GM23338 (cell line): ENCODE measurements around the gene IMPACT. TPM values are rescaled to one million over a fixed set of nuclear protein-coding genes. Genes with fewer than 3 reads are reported as not detected.

Source experiments
- ATAC-seq: fragments of 200-7000 bp; cut with Tn5 transposase; 3 replicates; pipeline ENCODE4 v1.9.1; 2020
- DNase-seq: peaks from one replicate; pipeline ENCODE4 v3.0.0-alpha.2; 2015; ENCODE audit warnings: low spot score
- H2AFZ ChIP-seq: fragments of 200-600 bp; sonication (generic); 2 replicates; pipeline ENCODE4 v1.8.0; 2016; ENCODE audit warnings: antibody characterized with exemption, mild to moderate bottlenecking, moderate library complexity
- H3F3A ChIP-seq: fragments of 200-600 bp; sonication (generic); replicated peaks from 2 replicates; pipeline ENCODE4 v1.8.0; 2017; ENCODE audit warnings: antibody characterized with exemption, mixed run types, low read depth
- H3K27ac ChIP-seq: fragments of 200-600 bp; sonication (generic); 2 replicates; pipeline ENCODE4 v1.6.1; 2016; ENCODE audit warnings: low read depth
- H3K27me3 ChIP-seq: fragments of 200-600 bp; sonication (generic); 2 replicates; pipeline ENCODE4 v1.8.0; 2016; ENCODE audit warnings: mild to moderate bottlenecking, mixed run types, moderate library complexity; ENCODE audit not compliant: insufficient read depth
- H3K36me3 ChIP-seq: fragments of 200-600 bp; sonication (generic); 2 replicates; pipeline ENCODE4 v1.8.0; 2016; ENCODE audit warnings: mild to moderate bottlenecking; ENCODE audit not compliant: insufficient read depth
- H3K4me1 ChIP-seq: fragments of 200-600 bp; sonication (generic); 2 replicates; pipeline ENCODE4 v1.8.0; 2016; ENCODE audit warnings: mild to moderate bottlenecking, moderate library complexity; ENCODE audit not compliant: insufficient read depth
- H3K4me2 ChIP-seq: fragments of 200-600 bp; sonication (generic); 2 replicates; pipeline ENCODE4 v1.7.1; 2017; ENCODE audit warnings: mixed run types
- H3K4me3 ChIP-seq: fragments of 200-600 bp; sonication (generic); 2 replicates; pipeline ENCODE4 v1.6.1; 2016; ENCODE audit warnings: mixed run types
- H3K79me2 ChIP-seq: fragments of 200-600 bp; sonication (generic); replicated peaks from 2 replicates; pipeline ENCODE4 v1.8.0; 2017; ENCODE audit warnings: mild to moderate bottlenecking; ENCODE audit not compliant: insufficient read depth
- H3K9me2 ChIP-seq: fragments of 200-600 bp; sonication (generic); 2 replicates; pipeline ENCODE4 v1.8.0; 2017; ENCODE audit not compliant: insufficient read depth
- H4K20me1 ChIP-seq: fragments of 200-600 bp; sonication (generic); replicated peaks from 2 replicates; pipeline ENCODE4 v1.8.0; 2017; ENCODE audit warnings: mild to moderate bottlenecking; ENCODE audit not compliant: insufficient read depth
- H3K27ac Mint-ChIP-seq: 2 replicates; pipeline ENCODE4 v1.8.0; 2020; ENCODE audit warnings: inconsistent platforms, mild to moderate bottlenecking, moderate library complexity, mixed read lengths
- H3K27me3 Mint-ChIP-seq: 3 replicates; pipeline ENCODE4 v1.8.0; 2022; ENCODE audit warnings: low read depth, mild to moderate bottlenecking, moderate library complexity, mixed read lengths, inconsistent platforms; ENCODE audit not compliant: insufficient read depth, poor library complexity
- H3K36me3 Mint-ChIP-seq: 3 replicates; pipeline ENCODE4 v1.8.0; 2021; ENCODE audit warnings: low read depth, mild to moderate bottlenecking, inconsistent platforms, moderate library complexity, mixed read lengths
- H3K4me1 Mint-ChIP-seq: 3 replicates; pipeline ENCODE4 v1.8.0; 2020; ENCODE audit warnings: mild to moderate bottlenecking, inconsistent platforms, mixed read lengths
- H3K4me3 Mint-ChIP-seq: 3 replicates; pipeline ENCODE4 v1.8.0; 2021; ENCODE audit warnings: moderate library complexity, mild to moderate bottlenecking, inconsistent platforms, mixed read lengths
- H3K9me3 Mint-ChIP-seq: 3 replicates; pipeline ENCODE4 v1.8.0; 2020; ENCODE audit warnings: moderate library complexity, mild to moderate bottlenecking, inconsistent platforms, mixed read lengths
- CREB1 ChIP-seq: fragments of 250-450 bp; sonication (Bioruptor Pico); IDR thresholded peaks from 2 replicates; pipeline ENCODE4 v1.5.0; 2020; ENCODE audit warnings: low read depth, mild to moderate bottlenecking, moderate library complexity
- EZH2 ChIP-seq: fragments of 200-600 bp; sonication (generic); IDR thresholded peaks from one replicate; pipeline ENCODE4 v1.8.0; 2017; ENCODE audit warnings: antibody characterized with exemption, mild to moderate bottlenecking, low read depth; ENCODE audit not compliant: unreplicated experiment
- EZH2phosphoT487 ChIP-seq: fragments of 200-600 bp; sonication (generic); IDR thresholded peaks from one replicate; pipeline ENCODE4 v1.8.1; 2018; ENCODE audit warnings: antibody characterized with exemption; ENCODE audit not compliant: unreplicated experiment
- JUNB ChIP-seq: IDR thresholded peaks from one replicate; pipeline ENCODE4 v1.6.1; 2016; ENCODE audit warnings: antibody characterized with exemption; ENCODE audit not compliant: unreplicated experiment
- NANOG ChIP-seq: IDR thresholded peaks from 2 replicates; pipeline ENCODE4 v1.6.1; 2016; ENCODE audit warnings: antibody characterized with exemption, borderline replicate concordance
- POLR2AphosphoS5 ChIP-seq: IDR thresholded peaks from 2 replicates; pipeline ENCODE4 v1.6.1; 2016; ENCODE audit warnings: antibody characterized with exemption, low read depth
- REST ChIP-seq: IDR thresholded peaks from one replicate; pipeline ENCODE4 v1.6.1; 2018; ENCODE audit warnings: antibody characterized with exemption; ENCODE audit not compliant: unreplicated experiment
- STAT1 ChIP-seq: IDR thresholded peaks from one replicate; pipeline ENCODE4 v1.6.1; 2016; ENCODE audit warnings: antibody characterized with exemption; ENCODE audit not compliant: unreplicated experiment
- ZNF114 ChIP-seq: fragments of 250-450 bp; sonication (Bioruptor Pico); IDR thresholded peaks from 2 replicates; pipeline ENCODE4 v1.5.0; 2020; ENCODE audit warnings: mild to moderate bottlenecking, moderate library complexity
- ZNF331 ChIP-seq: fragments of 250-450 bp; sonication (Bioruptor Pico); IDR thresholded peaks from 2 replicates; pipeline ENCODE4 v1.5.0; 2020; ENCODE audit warnings: low read depth, mild to moderate bottlenecking, moderate library complexity
- polyA plus RNA-seq: library from polyadenylated mRNA; unstranded; fragments of >200 nt; fragmentation: Nextera tagmentation; extraction: Ambion mirVana; gene quantifications from 2 replicates; pipeline ENCODE4 v1.2.1, GENCODE V29; 2016
- total RNA-seq: library from RNA; depleted of rRNA; stranded (reverse); fragments of >200 nt; shearing (Covaris generic); gene quantifications from 2 replicates; pipeline ENCODE4 v1.2.3, GENCODE V29; 2014
- TF ChIP-seq, protein P1 (sequence below): fragments of 250-450 bp; sonication (Bioruptor Pico); IDR thresholded peaks from 2 replicates; pipeline ENCODE4 v1.5.0; 2020; ENCODE audit warnings: mild to moderate bottlenecking, moderate library complexity
- TF ChIP-seq, protein P2 (sequence below), 2 experiments: fragments of 200-600 bp in 1 of 2; sonication (generic) in 1 of 2; conservative IDR thresholded peaks; 2 replicates each; pipeline versions ENCODE4 v1.5.1 to v1.6.1; 2016 to 2017; ENCODE audit warnings: antibody characterized with exemption in 2 of 2, low read depth in 2 of 2, mild to moderate bottlenecking in 2 of 2, moderate library complexity in 1 of 2
- TF ChIP-seq, protein P3 (sequence below): IDR thresholded peaks from 2 replicates; pipeline ENCODE4 v1.6.1; 2016; ENCODE audit warnings: antibody characterized with exemption

Gene IMPACT
- total and polyA plus RNA-seq, 2 experiments from 2014 or later, result 42.1 to 47.6 TPM

GRCh38 chr18:24447961-24448360 is 21.5 kb downstream of the IMPACT start:
- H3K27me3 Mint-ChIP-seq, result no peaks in the 10 kb centered on the region
- peaks cover 44% of the 10 kb centered on the region for H3K36me3 ChIP-seq
- H3K4me3 ChIP-seq, result no peak overlapping the region
- peaks cover 66% of the 10 kb centered on the region for H3K36me3 Mint-ChIP-seq
- no peak overlapping the region for H3K27ac ChIP-seq
- TF ChIP-seq REST (no peak), POLR2AphosphoS5 (no peak), JUNB (no peak), EZH2 (no peak), EZH2phosphoT487 (no peak), NANOG (no peak), CREB1 (no peak), ZNF114 (CRISPR knock-in tag) (no peak), STAT1 (no peak), ZNF331 (no peak)
- TF ChIP-seq, protein P1, sequence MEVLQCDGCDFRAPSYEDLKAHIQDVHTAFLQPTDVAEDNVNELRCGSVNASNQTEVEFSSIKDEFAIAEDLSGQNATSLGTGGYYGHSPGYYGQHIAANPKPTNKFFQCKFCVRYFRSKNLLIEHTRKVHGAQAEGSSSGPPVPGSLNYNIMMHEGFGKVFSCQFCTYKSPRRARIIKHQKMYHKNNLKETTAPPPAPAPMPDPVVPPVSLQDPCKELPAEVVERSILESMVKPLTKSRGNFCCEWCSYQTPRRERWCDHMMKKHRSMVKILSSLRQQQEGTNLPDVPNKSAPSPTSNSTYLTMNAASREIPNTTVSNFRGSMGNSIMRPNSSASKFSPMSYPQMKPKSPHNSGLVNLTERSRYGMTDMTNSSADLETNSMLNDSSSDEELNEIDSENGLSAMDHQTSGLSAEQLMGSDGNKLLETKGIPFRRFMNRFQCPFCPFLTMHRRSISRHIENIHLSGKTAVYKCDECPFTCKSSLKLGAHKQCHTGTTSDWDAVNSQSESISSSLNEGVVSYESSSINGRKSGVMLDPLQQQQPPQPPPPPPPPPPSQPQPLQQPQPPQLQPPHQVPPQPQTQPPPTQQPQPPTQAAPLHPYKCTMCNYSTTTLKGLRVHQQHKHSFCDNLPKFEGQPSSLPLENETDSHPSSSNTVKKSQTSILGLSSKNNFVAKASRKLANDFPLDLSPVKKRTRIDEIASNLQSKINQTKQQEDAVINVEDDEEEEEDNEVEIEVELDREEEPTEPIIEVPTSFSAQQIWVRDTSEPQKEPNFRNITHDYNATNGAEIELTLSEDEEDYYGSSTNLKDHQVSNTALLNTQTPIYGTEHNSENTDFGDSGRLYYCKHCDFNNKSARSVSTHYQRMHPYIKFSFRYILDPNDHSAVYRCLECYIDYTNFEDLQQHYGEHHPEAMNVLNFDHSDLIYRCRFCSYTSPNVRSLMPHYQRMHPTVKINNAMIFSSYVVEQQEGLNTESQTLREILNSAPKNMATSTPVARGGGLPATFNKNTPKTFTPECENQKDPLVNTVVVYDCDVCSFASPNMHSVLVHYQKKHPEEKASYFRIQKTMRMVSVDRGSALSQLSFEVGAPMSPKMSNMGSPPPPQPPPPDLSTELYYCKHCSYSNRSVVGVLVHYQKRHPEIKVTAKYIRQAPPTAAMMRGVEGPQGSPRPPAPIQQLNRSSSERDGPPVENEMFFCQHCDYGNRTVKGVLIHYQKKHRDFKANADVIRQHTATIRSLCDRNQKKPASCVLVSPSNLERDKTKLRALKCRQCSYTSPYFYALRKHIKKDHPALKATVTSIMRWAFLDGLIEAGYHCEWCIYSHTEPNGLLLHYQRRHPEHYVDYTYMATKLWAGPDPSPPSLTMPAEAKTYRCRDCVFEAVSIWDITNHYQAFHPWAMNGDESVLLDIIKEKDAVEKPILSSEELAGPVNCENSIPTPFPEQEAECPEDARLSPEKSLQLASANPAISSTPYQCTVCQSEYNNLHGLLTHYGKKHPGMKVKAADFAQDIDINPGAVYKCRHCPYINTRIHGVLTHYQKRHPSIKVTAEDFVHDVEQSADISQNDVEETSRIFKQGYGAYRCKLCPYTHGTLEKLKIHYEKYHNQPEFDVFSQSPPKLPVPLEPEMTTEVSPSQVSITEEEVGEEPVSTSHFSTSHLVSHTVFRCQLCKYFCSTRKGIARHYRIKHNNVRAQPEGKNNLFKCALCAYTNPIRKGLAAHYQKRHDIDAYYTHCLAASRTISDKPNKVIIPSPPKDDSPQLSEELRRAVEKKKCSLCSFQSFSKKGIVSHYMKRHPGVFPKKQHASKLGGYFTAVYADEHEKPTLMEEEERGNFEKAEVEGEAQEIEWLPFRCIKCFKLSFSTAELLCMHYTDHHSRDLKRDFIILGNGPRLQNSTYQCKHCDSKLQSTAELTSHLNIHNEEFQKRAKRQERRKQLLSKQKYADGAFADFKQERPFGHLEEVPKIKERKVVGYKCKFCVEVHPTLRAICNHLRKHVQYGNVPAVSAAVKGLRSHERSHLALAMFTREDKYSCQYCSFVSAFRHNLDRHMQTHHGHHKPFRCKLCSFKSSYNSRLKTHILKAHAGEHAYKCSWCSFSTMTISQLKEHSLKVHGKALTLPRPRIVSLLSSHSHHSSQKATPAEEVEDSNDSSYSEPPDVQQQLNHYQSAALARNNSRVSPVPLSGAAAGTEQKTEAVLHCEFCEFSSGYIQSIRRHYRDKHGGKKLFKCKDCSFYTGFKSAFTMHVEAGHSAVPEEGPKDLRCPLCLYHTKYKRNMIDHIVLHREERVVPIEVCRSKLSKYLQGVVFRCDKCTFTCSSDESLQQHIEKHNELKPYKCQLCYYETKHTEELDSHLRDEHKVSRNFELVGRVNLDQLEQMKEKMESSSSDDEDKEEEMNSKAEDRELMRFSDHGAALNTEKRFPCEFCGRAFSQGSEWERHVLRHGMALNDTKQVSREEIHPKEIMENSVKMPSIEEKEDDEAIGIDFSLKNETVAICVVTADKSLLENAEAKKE (CRISPR knock-in tag), result no peak
- TF ChIP-seq, protein P2, sequence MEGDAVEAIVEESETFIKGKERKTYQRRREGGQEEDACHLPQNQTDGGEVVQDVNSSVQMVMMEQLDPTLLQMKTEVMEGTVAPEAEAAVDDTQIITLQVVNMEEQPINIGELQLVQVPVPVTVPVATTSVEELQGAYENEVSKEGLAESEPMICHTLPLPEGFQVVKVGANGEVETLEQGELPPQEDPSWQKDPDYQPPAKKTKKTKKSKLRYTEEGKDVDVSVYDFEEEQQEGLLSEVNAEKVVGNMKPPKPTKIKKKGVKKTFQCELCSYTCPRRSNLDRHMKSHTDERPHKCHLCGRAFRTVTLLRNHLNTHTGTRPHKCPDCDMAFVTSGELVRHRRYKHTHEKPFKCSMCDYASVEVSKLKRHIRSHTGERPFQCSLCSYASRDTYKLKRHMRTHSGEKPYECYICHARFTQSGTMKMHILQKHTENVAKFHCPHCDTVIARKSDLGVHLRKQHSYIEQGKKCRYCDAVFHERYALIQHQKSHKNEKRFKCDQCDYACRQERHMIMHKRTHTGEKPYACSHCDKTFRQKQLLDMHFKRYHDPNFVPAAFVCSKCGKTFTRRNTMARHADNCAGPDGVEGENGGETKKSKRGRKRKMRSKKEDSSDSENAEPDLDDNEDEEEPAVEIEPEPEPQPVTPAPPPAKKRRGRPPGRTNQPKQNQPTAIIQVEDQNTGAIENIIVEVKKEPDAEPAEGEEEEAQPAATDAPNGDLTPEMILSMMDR (conservative IDR thresholded peaks at IDR 0.05; ENCODE audit: low read depth in 2 of 2), result no peak
- TF ChIP-seq, protein P3, sequence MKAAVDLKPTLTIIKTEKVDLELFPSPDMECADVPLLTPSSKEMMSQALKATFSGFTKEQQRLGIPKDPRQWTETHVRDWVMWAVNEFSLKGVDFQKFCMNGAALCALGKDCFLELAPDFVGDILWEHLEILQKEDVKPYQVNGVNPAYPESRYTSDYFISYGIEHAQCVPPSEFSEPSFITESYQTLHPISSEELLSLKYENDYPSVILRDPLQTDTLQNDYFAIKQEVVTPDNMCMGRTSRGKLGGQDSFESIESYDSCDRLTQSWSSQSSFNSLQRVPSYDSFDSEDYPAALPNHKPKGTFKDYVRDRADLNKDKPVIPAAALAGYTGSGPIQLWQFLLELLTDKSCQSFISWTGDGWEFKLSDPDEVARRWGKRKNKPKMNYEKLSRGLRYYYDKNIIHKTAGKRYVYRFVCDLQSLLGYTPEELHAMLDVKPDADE, result no peak
- no peak overlapping the region for H3K4me2 ChIP-seq
- no peak overlapping the region for H3K27ac Mint-ChIP-seq
- no peak for ATAC-seq
- no peaks in the 10 kb centered on the region for H3K4me1 ChIP-seq
- H3K9me3 Mint-ChIP-seq, result no peaks in the 10 kb centered on the region
- no peaks in the 10 kb centered on the region for H4K20me1 ChIP-seq
- no peak for DNase-seq
- H3F3A ChIP-seq, result no peaks in the 10 kb centered on the region
- no peaks in the 10 kb centered on the region for H3K27me3 ChIP-seq
- no peak overlapping the region for H3K4me3 Mint-ChIP-seq
- no peaks in the 10 kb centered on the region for H3K9me2 ChIP-seq
- H3K79me2 ChIP-seq, result no peaks in the 10 kb centered on the region
- H3K4me1 Mint-ChIP-seq, result no peaks in the 10 kb centered on the region
- no peak overlapping the region for H2AFZ ChIP-seq
